Stomach (tissue), 9 donors: Measurements from ENCODE around the gene PDXDC1. TPM values are rescaled to one million over a fixed set of nuclear protein-coding genes. Genes with fewer than 3 reads are reported as not detected.
A peak's percentile ranks its signal among the peaks of the same experiment; 100 is the strongest.
"Not testable (repeated sequence)": the region's sequence is repeated elsewhere in the genome, so short reads cannot be mapped to it uniquely, and the experiment has no call there.

ENCODE experiments used
- DNase-seq, 2 donors: peaks; one replicate each; pipeline versions ENCODE4 v3.0.0 to v3.0.0-alpha.2; 2013 to 2019
- H3K27ac ChIP-seq, 5 donors: fragments of 200-600 bp in 4 of 5; sonication (generic) in 4 of 5; one replicate each; pipeline ENCODE4 v1.5.1; 2013 to 2019; ENCODE audit warnings: mild to moderate bottlenecking in 1 of 5, moderate library complexity in 1 of 5
- H3K27me3 ChIP-seq, 3 donors: fragments of 200-600 bp; sonication (generic); one replicate each; pipeline ENCODE4 v1.5.1; 2017 to 2019; ENCODE audit warnings: mixed run types in 1 of 3
- H3K36me3 ChIP-seq, 4 donors: fragments of 200-600 bp; sonication (generic); 1 replicate in 3 of 4; 2 replicates in 1 of 4; pipeline ENCODE4 v1.5.1; 2016 to 2019
- H3K4me1 ChIP-seq, 4 donors: fragments of 200-600 bp; sonication (generic); one replicate each; pipeline ENCODE4 v1.5.1; 2016 to 2019
- H3K4me3 ChIP-seq, 4 donors: fragments of 200-600 bp; sonication (generic) in 3 of 4; one replicate each; pipeline ENCODE4 v1.5.1; 2016 to 2019; ENCODE audit warnings: mild to moderate bottlenecking in 1 of 4
- H3K9me3 ChIP-seq, 4 donors: fragments of 200-600 bp; sonication (generic); one replicate each; pipeline ENCODE4 v1.5.1; 2016 to 2019
- CTCF ChIP-seq, 7 experiments: fragments of 450-650 bp in 4 of 7; fragments of 200-600 bp in 3 of 7; sonication (generic) in 3 of 7; IDR thresholded peaks; one replicate each; pipeline ENCODE4 v1.5.1; 2016 to 2019; ENCODE audit warnings: antibody characterized with exemption in 7 of 7, control low read depth in 2 of 7, mild to moderate bottlenecking in 1 of 7
- WGBS, 5 donors: extraction: QIAGEN DNeasy Blood & Tissue Kit in 3 of 5; methylation state at CpG; one replicate each; pipeline versions ENCODE4 v1.1.5 to v1.1.7; 2013 to 2018; 5-methylcytosine and 5-hydroxymethylcytosine counted together
- intact Hi-C: fragments of 100-400 bp; cut with DNase I; formaldehyde crosslinking; loops from one replicate; pipeline ENCODE4 v1.15.1; 2023; ENCODE audit warnings: low total_unique reads
- polyA plus RNA-seq, 3 donors: library from polyadenylated mRNA; stranded (reverse); fragments of 200-250 nt; gene quantifications; one replicate each; pipeline ENCODE4 v1.2.3, GENCODE V29; 2013
- total RNA-seq, 5 donors: library from RNA; depleted of rRNA; stranded (reverse); fragments of >200 nt; gene quantifications; one replicate each; pipeline versions ENCODE4 v1.1.0 to v1.2.3, GENCODE V29; 2014 to 2016
- donor health status: healthy with polysubstance abuse.
- donor health status: Bipolar disorder and iron deficiency.
- donor health status: healthy.

Gene PDXDC1
- total and polyA plus RNA-seq, 8 donors = 35.1 to 126 (median 84.0) TPM

- WGBS, 5 donors = 1 to 2% (median 2%) methylated on average over 12 to 47 of the region's 47 CpGs
Measured at GRCh38 chr16:14975418-14976194, 780 bp downstream of the PDXDC1 start.

GRCh38 chr16:14976971-14977736 lies 2.3 kb downstream of the PDXDC1 start:
- H3K27me3 ChIP-seq, intact Hi-C loops, H3K9me3 ChIP-seq, H3K36me3 ChIP-seq, DNase-seq: not testable (repeated sequence)
- 39 to 65% (median 54%) methylated on average over 14 to 16 of the region's 16 CpGs for WGBS, 5 donors
- H3K4me1 ChIP-seq = peaks cover 35 to 72% (median 49%) of the 10 kb centered on the region in 4 donors
- H3K27ac ChIP-seq = peak overlapping the region in 2 of 5 donors; percentile 2 to 95
- peak overlapping the region in 1 of 4 donors; percentile 9 for H3K4me3 ChIP-seq

More at GRCh38 chr16:14975418-14976194, 780 bp downstream of the PDXDC1 start:
- Histone ChIP-seq H3K4me1 (peaks cover 26 to 57% (median 38%) of the 10 kb centered on the region in 4 donors), H3K4me3 (peak overlapping the region; percentile 66 to 87 (median 78)), H3K27ac (peak overlapping the region; percentile 79 to 96 (median 96))
- peak in 1 of 7 experiments; percentile 5 for TF ChIP-seq CTCF (IDR thresholded peaks at IDR 0.05)
- H3K9me3 ChIP-seq, H3K36me3 ChIP-seq, H3K27me3 ChIP-seq, intact Hi-C loops: not testable (repeated sequence)
- peak; percentile 28 to 44 for DNase-seq

- 66 to 86% (median 70%) methylated on average over 8 of the region's 8 CpGs for WGBS, 5 donors
- H3K9me3 ChIP-seq, H3K36me3 ChIP-seq, DNase-seq, H3K27me3 ChIP-seq, intact Hi-C loops: not testable (repeated sequence)
- peak overlapping the region in 1 of 4 donors; percentile 3 for H3K4me3 ChIP-seq
- H3K4me1 ChIP-seq = peaks cover 42 to 81% (median 54%) of the 10 kb centered on the region in 4 donors
- peak overlapping the region in 3 of 5 donors; percentile 8 to 34 (median 29) for H3K27ac ChIP-seq
Measured at GRCh38 chr16:14978281-14978680, 3.5 kb downstream of the PDXDC1 start.

GRCh38 chr16:14978908-14979307 lies 4.1 kb downstream of the PDXDC1 start:
- H3K27ac ChIP-seq = peak overlapping the region in 2 of 5 donors; percentile 29 to 34
- H3K4me1 ChIP-seq = peaks cover 42 to 79% (median 54%) of the 10 kb centered on the region in 4 donors
- H3K36me3 ChIP-seq, H3K9me3 ChIP-seq, DNase-seq, H3K4me3 ChIP-seq, H3K27me3 ChIP-seq, intact Hi-C loops: not testable (repeated sequence)
- WGBS, 5 donors = 48 to 65% (median 61%) methylated on average over 4 of the region's 4 CpGs

- 30 to 54% (median 38%) methylated on average over 3 of the region's 3 CpGs for WGBS, 5 donors
- DNase-seq, H3K9me3 ChIP-seq, intact Hi-C loops, H3K27me3 ChIP-seq, H3K4me3 ChIP-seq: not testable (repeated sequence)
- peaks cover 0 to 18% (median 8%) of the 10 kb centered on the region in 4 donors for H3K36me3 ChIP-seq
- peak overlapping the region in 1 of 5 donors; percentile 20 for H3K27ac ChIP-seq
- peaks cover 36 to 70% (median 46%) of the 10 kb centered on the region in 4 donors for H3K4me1 ChIP-seq
Measured at GRCh38 chr16:14981234-14981633, 6.4 kb downstream of the PDXDC1 start.

- H3K27me3 ChIP-seq, DNase-seq, H3K4me3 ChIP-seq, intact Hi-C loops, H3K9me3 ChIP-seq: not testable (repeated sequence)
- peaks cover 0 to 24% (median 11%) of the 10 kb centered on the region in 4 donors for H3K36me3 ChIP-seq
- H3K4me1 ChIP-seq = peaks cover 33 to 67% (median 38%) of the 10 kb centered on the region in 4 donors
- H3K27ac ChIP-seq = peak overlapping the region in 4 of 5 donors; percentile 20 to 70 (median 52)
- 13 to 48% (median 21%) methylated on average over 1 to 2 of the region's 2 CpGs; no CpG with 5 or more reads in 1 of the 5 donors for WGBS, 5 donors
Measured at GRCh38 chr16:14982521-14982920, 7.7 kb downstream of the PDXDC1 start.

GRCh38 chr16:14988092-14988491 lies 13.3 kb downstream of the PDXDC1 start:
- H3K4me3 ChIP-seq, H3K27ac ChIP-seq, intact Hi-C loops, H3K9me3 ChIP-seq, H3K27me3 ChIP-seq: not testable (repeated sequence)
- whole genome bisulfite sequencing, 5 donors = 65 to 83% (median 79%) methylated on average over 7 to 8 of the region's 8 CpGs
- DNase-seq = peak in 1 of 2 donors; percentile 1
- H3K36me3 ChIP-seq = peaks cover 6 to 46% (median 24%) of the 10 kb centered on the region in 4 donors
- H3K4me1 ChIP-seq = peaks cover 0 to 19% (median 8%) of the 10 kb centered on the region in 4 donors

- H3K4me3 ChIP-seq, intact Hi-C loops, H3K27me3 ChIP-seq, H3K27ac ChIP-seq, H3K9me3 ChIP-seq: not testable (repeated sequence)
- 78 to 93% (median 92%) methylated on average over 10 to 25 of the region's 25 CpGs for WGBS, 5 donors
- peaks cover 0 to 15% (median 7%) of the 10 kb centered on the region in 4 donors for H3K4me1 ChIP-seq
- peak in 1 of 2 donors; percentile 30 for DNase-seq
- peaks cover 6 to 46% (median 24%) of the 10 kb centered on the region in 4 donors for H3K36me3 ChIP-seq
Measured at GRCh38 chr16:14988661-14989191, 13.9 kb downstream of the PDXDC1 start.

- intact Hi-C loops, H3K4me3 ChIP-seq, H3K27ac ChIP-seq, H3K27me3 ChIP-seq, H3K9me3 ChIP-seq: not testable (repeated sequence)
- 67 to 89% (median 82%) methylated on average over 15 to 88 of the region's 98 CpGs for WGBS, 5 donors
- Histone ChIP-seq H3K36me3 (peaks cover 6 to 44% (median 23%) of the 10 kb centered on the region in 4 donors), H3K4me1 (peaks cover 0 to 15% (median 7%) of the 10 kb centered on the region in 4 donors)
- peak in 1 of 2 donors; percentile 9 for DNase-seq
Measured at GRCh38 chr16:14989291-14990281, 14.8 kb downstream of the PDXDC1 start.
